HTR-8/SVneo (cell line): ENCODE results near the gene MDH2.
"Not testable (repeated sequence)": the region's sequence is repeated elsewhere in the genome, so short reads cannot be mapped to it uniquely, and the experiment has no call there.

Source experiments
- DNase-seq: peaks from one replicate; pipeline ENCODE4 v3.0.0; 2011; ENCODE audit warnings: low spot score, mixed read lengths; ENCODE audit not compliant: insufficient read length
- FAIRE-seq: peaks from 2 replicates; lab custom pipeline; 2011; peaks lifted over from hg19 to GRCh38; lab: Jason Lieb, UNC

MDH2 gene

GRCh38 chr7:76044375-76044865, 3.5 kb upstream of the MDH2 start:
- DNase-seq (no peak), FAIRE-seq (no peak)

GRCh38 chr7:76047305-76047810, 548 bp upstream of the MDH2 start:
- FAIRE-seq, result no peak
- no peak for DNase-seq

- FAIRE-seq (no peak), DNase-seq (no peak)
Measured at GRCh38 chr7:76048668-76048988, 722 bp downstream of the MDH2 start.

GRCh38 chr7:76049295-76049694, 1.4 kb downstream of the MDH2 start:
- no peak for FAIRE-seq
- DNase-seq, result no peak

GRCh38 chr7:76050545-76050944, 2.6 kb downstream of the MDH2 start:
- DNase-seq (no peak), FAIRE-seq (no peak)

GRCh38 chr7:76051840-76052239, 3.9 kb downstream of the MDH2 start:
- DNase-seq (no peak), FAIRE-seq (no peak)

- not testable (repeated sequence) for DNase-seq, FAIRE-seq
Measured at GRCh38 chr7:76052681-76053080, 4.8 kb downstream of the MDH2 start.

- DNase-seq, result no peak
Measured at GRCh38 chr7:76053461-76053860, 5.6 kb downstream of the MDH2 start.

GRCh38 chr7:76054123-76055120, 6.5 kb downstream of the MDH2 start:
- FAIRE-seq (no peak), DNase-seq (peak; percentile 30)

More at GRCh38 chr7:76053461-76053860, 5.6 kb downstream of the MDH2 start:
- no peak for FAIRE-seq

- DNase-seq, result no peak
- FAIRE-seq, result no peak
Measured at GRCh38 chr7:76056241-76056640, 8.3 kb downstream of the MDH2 start.

GRCh38 chr7:76057103-76057812, 9.4 kb downstream of the MDH2 start:
- no peak for FAIRE-seq

GRCh38 chr7:76057813-76058145, 9.9 kb downstream of the MDH2 start:
- no peak for DNase-seq
- FAIRE-seq, result no peak

More at GRCh38 chr7:76057103-76057812, 9.4 kb downstream of the MDH2 start:
- DNase-seq, result no peak

GRCh38 chr7:76058745-76059144, 10.8 kb downstream of the MDH2 start:
- FAIRE-seq, DNase-seq: not testable (repeated sequence)

GRCh38 chr7:76060842-76061241, 12.9 kb downstream of the MDH2 start:
- DNase-seq (no peak), FAIRE-seq (no peak)

GRCh38 chr7:76062254-76062653, 14.3 kb downstream of the MDH2 start:
- FAIRE-seq (no peak), DNase-seq (no peak)

- FAIRE-seq (no peak), DNase-seq (no peak)
Measured at GRCh38 chr7:76063114-76063513, 15.2 kb downstream of the MDH2 start.

- DNase-seq (no peak), FAIRE-seq (no peak)
Measured at GRCh38 chr7:76063525-76063924, 15.6 kb downstream of the MDH2 start.

GRCh38 chr7:76064208-76064970, 16.5 kb downstream of the MDH2 start:
- FAIRE-seq (no peak), DNase-seq (no peak)

GRCh38 chr7:76065016-76065612, 17.2 kb downstream of the MDH2 start:
- no peak for FAIRE-seq
- DNase-seq, result no peak
